ENCODE measurements around the gene ANXA6. TPM values are rescaled to one million over a fixed set of nuclear protein-coding genes. Genes with fewer than 3 reads are reported as not detected.

Gene ANXA6
- total and polyA plus RNA-seq, 10 of the 15 experiments (the other 5 are each of a cell fraction or from before 2014, with no cell fraction given) = 44.0 to 571 (median 465) TPM

DNA sequence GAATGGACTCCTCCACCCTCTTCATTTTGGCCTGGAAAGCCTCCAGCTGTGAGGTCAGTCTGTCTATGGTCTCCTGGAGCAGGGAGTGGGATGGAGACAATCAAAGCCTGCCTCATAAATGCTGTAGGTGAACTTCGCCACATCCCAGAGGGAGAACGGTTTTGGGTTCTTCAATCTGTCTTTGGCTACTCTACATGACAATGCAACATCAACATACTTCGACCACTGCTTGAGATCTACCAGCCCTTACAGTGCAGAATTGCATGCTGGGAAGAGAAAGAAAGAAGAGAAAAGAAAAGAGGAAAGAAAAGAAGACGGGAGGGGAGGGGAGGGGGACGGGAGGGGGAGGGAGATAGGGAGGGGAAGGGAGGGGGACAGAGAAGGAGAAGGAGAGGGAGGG, 28.5 kb upstream of the ANXA6 start (continued):
- TF ChIP-seq, protein P1, sequence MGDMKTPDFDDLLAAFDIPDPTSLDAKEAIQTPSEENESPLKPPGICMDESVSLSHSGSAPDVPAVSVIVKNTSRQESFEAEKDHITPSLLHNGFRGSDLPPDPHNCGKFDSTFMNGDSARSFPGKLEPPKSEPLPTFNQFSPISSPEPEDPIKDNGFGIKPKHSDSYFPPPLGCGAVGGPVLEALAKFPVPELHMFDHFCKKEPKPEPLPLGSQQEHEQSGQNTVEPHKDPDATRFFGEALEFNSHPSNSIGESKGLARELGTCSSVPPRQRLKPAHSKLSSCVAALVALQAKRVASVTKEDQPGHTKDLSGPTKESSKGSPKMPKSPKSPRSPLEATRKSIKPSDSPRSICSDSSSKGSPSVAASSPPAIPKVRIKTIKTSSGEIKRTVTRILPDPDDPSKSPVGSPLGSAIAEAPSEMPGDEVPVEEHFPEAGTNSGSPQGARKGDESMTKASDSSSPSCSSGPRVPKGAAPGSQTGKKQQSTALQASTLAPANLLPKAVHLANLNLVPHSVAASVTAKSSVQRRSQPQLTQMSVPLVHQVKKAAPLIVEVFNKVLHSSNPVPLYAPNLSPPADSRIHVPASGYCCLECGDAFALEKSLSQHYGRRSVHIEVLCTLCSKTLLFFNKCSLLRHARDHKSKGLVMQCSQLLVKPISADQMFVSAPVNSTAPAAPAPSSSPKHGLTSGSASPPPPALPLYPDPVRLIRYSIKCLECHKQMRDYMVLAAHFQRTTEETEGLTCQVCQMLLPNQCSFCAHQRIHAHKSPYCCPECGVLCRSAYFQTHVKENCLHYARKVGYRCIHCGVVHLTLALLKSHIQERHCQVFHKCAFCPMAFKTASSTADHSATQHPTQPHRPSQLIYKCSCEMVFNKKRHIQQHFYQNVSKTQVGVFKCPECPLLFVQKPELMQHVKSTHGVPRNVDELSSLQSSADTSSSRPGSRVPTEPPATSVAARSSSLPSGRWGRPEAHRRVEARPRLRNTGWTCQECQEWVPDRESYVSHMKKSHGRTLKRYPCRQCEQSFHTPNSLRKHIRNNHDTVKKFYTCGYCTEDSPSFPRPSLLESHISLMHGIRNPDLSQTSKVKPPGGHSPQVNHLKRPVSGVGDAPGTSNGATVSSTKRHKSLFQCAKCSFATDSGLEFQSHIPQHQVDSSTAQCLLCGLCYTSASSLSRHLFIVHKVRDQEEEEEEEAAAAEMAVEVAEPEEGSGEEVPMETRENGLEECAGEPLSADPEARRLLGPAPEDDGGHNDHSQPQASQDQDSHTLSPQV (IDR thresholded peaks at IDR 0.05) = no peak
- TF ChIP-seq NFYB (IDR thresholded peaks at IDR 0.05; ENCODE audit: insufficient read depth, low read depth, low read length) (no peak), JUNB (IDR thresholded peaks at IDR 0.05) (no peak), CEBPB (IDR thresholded peaks at IDR 0.05; ENCODE audit: borderline replicate concordance in 1 of 2, low read depth in 2 of 2, low read length in 2 of 2) (no peak), CEBPZ (IDR thresholded peaks at IDR 0.05; ENCODE audit: low read depth, low read length) (no peak)
- TF ChIP-seq, protein P2, sequence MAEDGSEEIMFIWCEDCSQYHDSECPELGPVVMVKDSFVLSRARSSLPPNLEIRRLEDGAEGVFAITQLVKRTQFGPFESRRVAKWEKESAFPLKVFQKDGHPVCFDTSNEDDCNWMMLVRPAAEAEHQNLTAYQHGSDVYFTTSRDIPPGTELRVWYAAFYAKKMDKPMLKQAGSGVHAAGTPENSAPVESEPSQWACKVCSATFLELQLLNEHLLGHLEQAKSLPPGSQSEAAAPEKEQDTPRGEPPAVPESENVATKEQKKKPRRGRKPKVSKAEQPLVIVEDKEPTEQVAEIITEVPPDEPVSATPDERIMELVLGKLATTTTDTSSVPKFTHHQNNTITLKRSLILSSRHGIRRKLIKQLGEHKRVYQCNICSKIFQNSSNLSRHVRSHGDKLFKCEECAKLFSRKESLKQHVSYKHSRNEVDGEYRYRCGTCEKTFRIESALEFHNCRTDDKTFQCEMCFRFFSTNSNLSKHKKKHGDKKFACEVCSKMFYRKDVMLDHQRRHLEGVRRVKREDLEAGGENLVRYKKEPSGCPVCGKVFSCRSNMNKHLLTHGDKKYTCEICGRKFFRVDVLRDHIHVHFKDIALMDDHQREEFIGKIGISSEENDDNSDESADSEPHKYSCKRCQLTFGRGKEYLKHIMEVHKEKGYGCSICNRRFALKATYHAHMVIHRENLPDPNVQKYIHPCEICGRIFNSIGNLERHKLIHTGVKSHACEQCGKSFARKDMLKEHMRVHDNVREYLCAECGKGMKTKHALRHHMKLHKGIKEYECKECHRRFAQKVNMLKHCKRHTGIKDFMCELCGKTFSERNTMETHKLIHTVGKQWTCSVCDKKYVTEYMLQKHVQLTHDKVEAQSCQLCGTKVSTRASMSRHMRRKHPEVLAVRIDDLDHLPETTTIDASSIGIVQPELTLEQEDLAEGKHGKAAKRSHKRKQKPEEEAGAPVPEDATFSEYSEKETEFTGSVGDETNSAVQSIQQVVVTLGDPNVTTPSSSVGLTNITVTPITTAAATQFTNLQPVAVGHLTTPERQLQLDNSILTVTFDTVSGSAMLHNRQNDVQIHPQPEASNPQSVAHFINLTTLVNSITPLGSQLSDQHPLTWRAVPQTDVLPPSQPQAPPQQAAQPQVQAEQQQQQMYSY (CRISPR knock-in tag; IDR thresholded peaks at IDR 0.05) = no peak
- TF ChIP-seq, protein P3, sequence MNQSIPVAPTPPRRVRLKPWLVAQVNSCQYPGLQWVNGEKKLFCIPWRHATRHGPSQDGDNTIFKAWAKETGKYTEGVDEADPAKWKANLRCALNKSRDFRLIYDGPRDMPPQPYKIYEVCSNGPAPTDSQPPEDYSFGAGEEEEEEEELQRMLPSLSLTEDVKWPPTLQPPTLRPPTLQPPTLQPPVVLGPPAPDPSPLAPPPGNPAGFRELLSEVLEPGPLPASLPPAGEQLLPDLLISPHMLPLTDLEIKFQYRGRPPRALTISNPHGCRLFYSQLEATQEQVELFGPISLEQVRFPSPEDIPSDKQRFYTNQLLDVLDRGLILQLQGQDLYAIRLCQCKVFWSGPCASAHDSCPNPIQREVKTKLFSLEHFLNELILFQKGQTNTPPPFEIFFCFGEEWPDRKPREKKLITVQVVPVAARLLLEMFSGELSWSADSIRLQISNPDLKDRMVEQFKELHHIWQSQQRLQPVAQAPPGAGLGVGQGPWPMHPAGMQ (IDR thresholded peaks at IDR 0.05; ENCODE audit: borderline replicate concordance) = no peak
